CD4-positive, alpha-beta memory T cell (primary cell): Measurements from ENCODE around the gene AHCYL1. TPM values are rescaled to one million over a fixed set of nuclear protein-coding genes. Genes with fewer than 3 reads are reported as not detected.
"Not testable (repeated sequence)": the region's sequence is repeated elsewhere in the genome, so short reads cannot be mapped to it uniquely, and the experiment has no call there.

Experiments
- CTCF ChIA-PET: fragments of 350-600 bp; sonication (Branson Sonifier 250); formaldehyde crosslinking; loops from one replicate; lab custom pipeline; 2021; ENCODE audit warnings: inconsistent platforms; ENCODE audit not compliant: partially characterized antibody; lab: Charles Lee
- POLR2A ChIA-PET: fragments of 350-600 bp; sonication (Branson Sonifier 250); formaldehyde crosslinking; loops from one replicate; lab custom pipeline; 2021; ENCODE audit not compliant: partially characterized antibody; lab: Charles Lee
- DNase-seq, 5 donors: peaks; one replicate each; pipeline versions ENCODE4 v3.0.0 to v3.0.0-alpha.2; 2020 to 2022; ENCODE audit warnings: mixed read lengths in 1 of 5
- H3K27ac ChIP-seq: one replicate; pipeline ENCODE4 v1.7.0; 2013; ENCODE audit warnings: low read depth, low read length
- H3K27me3 ChIP-seq: 2 replicates; pipeline ENCODE4 v1.7.0; 2013; ENCODE audit warnings: mild to moderate bottlenecking, low read length, moderate library complexity; ENCODE audit not compliant: insufficient read depth
- H3K36me3 ChIP-seq: 2 replicates; pipeline ENCODE4 v1.7.0; 2013; ENCODE audit warnings: mild to moderate bottlenecking, low read length, moderate library complexity; ENCODE audit not compliant: insufficient read depth
- H3K4me1 ChIP-seq: 2 replicates; pipeline ENCODE4 v1.7.0; 2013; ENCODE audit warnings: mild to moderate bottlenecking, low read length, moderate library complexity; ENCODE audit not compliant: insufficient read depth
- H3K4me3 ChIP-seq, 2 donors: one replicate each; pipeline ENCODE4 v1.7.0; 2013; ENCODE audit warnings: low read length in 2 of 2, mild to moderate bottlenecking in 1 of 2
- H3K9me3 ChIP-seq, 2 donors: one replicate each; pipeline ENCODE4 v1.7.0; 2013; ENCODE audit warnings: low read length in 2 of 2, control low read depth in 1 of 2; ENCODE audit not compliant: control insufficient read depth in 1 of 2
- H3K27ac Mint-ChIP-seq, 7 donors: one replicate each; pipeline ENCODE4 v1.8.0; 2020 to 2021; ENCODE audit warnings: mixed read lengths in 7 of 7, mild to moderate bottlenecking in 6 of 7, inconsistent platforms in 3 of 7, moderate library complexity in 3 of 7
- H3K27me3 Mint-ChIP-seq, 2 donors: one replicate each; pipeline ENCODE4 v1.8.0; 2020 to 2021; ENCODE audit warnings: mixed read lengths in 2 of 2
- H3K36me3 Mint-ChIP-seq, 2 donors: one replicate each; pipeline ENCODE4 v1.8.0; 2020 to 2021; ENCODE audit warnings: mixed read lengths in 2 of 2, inconsistent platforms in 1 of 2, mild to moderate bottlenecking in 1 of 2
- H3K4me1 Mint-ChIP-seq, 4 donors: one replicate each; pipeline ENCODE4 v1.8.0; 2020 to 2021; ENCODE audit warnings: mixed read lengths in 4 of 4, mild to moderate bottlenecking in 1 of 4
- H3K4me3 Mint-ChIP-seq, 8 donors: one replicate each; pipeline ENCODE4 v1.8.0; 2020 to 2021; ENCODE audit warnings: mixed read lengths in 8 of 8, mild to moderate bottlenecking in 7 of 8, moderate library complexity in 6 of 8, inconsistent platforms in 3 of 8
- H3K9me3 Mint-ChIP-seq, 8 donors: one replicate each; pipeline ENCODE4 v1.8.0; 2020 to 2021; ENCODE audit warnings: mixed read lengths in 8 of 8, mild to moderate bottlenecking in 5 of 8, inconsistent platforms in 3 of 8, moderate library complexity in 1 of 8
- intact Hi-C: fragments of 100-400 bp; cut with micrococcal nuclease; formaldehyde crosslinking; loops from one replicate; pipeline ENCODE4 v1.15.1; 2023
- polyA plus RNA-seq, 2 donors: library from polyadenylated mRNA; unstranded; fragments of 300-500 nt; fragmentation: Illumina TruSeq; gene quantifications; one replicate each; pipeline ENCODE4 v1.2.3, GENCODE V29; 2021
- total RNA-seq, 2 experiments: library from RNA; stranded (reverse); gene quantifications; one replicate each; pipeline ENCODE4 v1.2.3, GENCODE V29; 2021

Gene AHCYL1
- total and polyA plus RNA-seq, 4 experiments from 2014 or later = 41.7 to 54.9 (median 44.7) TPM

DNA sequence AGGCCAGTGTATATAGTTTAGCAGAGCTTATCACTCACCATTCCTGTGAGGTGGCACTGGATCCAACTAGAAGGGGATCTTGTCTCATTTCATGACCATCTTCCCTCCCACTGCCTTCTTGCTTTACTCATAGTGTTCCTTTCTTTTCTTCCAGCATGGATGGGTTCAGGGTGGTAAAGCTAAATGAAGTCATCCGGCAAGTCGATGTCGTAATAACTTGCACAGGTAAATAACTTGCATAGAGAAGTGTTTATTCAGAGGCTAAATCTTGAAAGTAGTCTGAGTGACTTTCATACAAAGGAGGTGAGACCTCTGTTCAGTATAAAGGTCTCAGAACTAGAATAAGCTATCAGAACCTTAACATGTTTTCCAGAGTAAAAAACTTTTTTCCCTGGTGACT, 33.2 kb downstream of the AHCYL1 start:
- intact Hi-C loops = no loop called here
- Mint-ChIP-seq H3K9me3 (no peaks in the 10 kb centered on the region), H3K4me3 (no peak overlapping the region), H3K27ac (no peak overlapping the region), H3K36me3 (peaks cover 58 to 88% of the 10 kb centered on the region in 2 donors), H3K27me3 (no peaks in the 10 kb centered on the region), H3K4me1 (no peaks in the 10 kb centered on the region)
- POLR2A ChIA-PET = no interaction called here
- CTCF ChIA-PET = interaction anchor here (0.7 to 3.8 kb wide), 2 partner anchors 11 to 37 kb away, joined by 3 to 21 read pairs; no protein-coding TSS in a partner anchor
- H3K27ac ChIP-seq = no peak overlapping the region
- H3K4me3 ChIP-seq = no peak overlapping the region
- H3K27me3 ChIP-seq = no peaks in the 10 kb centered on the region
- H3K4me1 ChIP-seq = no peaks in the 10 kb centered on the region
- H3K9me3 ChIP-seq = no peaks in the 10 kb centered on the region
- DNase-seq = no peak
- peaks cover 71% of the 10 kb centered on the region for H3K36me3 ChIP-seq

DNA sequence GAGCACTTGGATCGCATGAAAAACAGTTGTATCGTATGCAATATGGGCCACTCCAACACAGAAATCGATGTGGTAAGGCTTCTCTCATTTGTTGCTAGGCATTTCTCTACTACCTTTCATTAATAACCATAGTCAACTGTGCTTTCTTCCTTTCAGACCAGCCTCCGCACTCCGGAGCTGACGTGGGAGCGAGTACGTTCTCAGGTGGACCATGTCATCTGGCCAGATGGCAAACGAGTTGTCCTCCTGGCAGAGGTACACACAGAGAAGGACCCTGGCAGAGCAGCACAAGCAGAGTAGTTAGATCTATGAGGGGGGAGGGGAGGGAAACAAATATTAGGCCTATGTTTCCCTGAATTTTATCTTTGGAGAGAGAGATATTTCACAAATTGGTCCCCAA, 33.8 kb downstream of the AHCYL1 start:
- Histone ChIP-seq H3K36me3 (peaks cover 69% of the 10 kb centered on the region), H3K4me3 (no peak overlapping the region), H3K27ac (no peak overlapping the region), H3K9me3 (no peaks in the 10 kb centered on the region), H3K27me3 (no peaks in the 10 kb centered on the region), H3K4me1 (no peaks in the 10 kb centered on the region)
- H3K9me3 Mint-ChIP-seq = no peaks in the 10 kb centered on the region
- DNase-seq = no peak
- H3K4me1 Mint-ChIP-seq = no peaks in the 10 kb centered on the region
- no peak overlapping the region for H3K4me3 Mint-ChIP-seq
- no peak overlapping the region for H3K27ac Mint-ChIP-seq
- POLR2A ChIA-PET = no interaction called here
- intact Hi-C loops = no loop called here
- no peaks in the 10 kb centered on the region for H3K27me3 Mint-ChIP-seq
- H3K36me3 Mint-ChIP-seq = peaks cover 58 to 91% of the 10 kb centered on the region in 2 donors
- CTCF ChIA-PET = interaction anchor here (2.9 kb wide), 1 partner anchor 11 kb away, joined by 27 read pairs; no protein-coding TSS in a partner anchor

DNA sequence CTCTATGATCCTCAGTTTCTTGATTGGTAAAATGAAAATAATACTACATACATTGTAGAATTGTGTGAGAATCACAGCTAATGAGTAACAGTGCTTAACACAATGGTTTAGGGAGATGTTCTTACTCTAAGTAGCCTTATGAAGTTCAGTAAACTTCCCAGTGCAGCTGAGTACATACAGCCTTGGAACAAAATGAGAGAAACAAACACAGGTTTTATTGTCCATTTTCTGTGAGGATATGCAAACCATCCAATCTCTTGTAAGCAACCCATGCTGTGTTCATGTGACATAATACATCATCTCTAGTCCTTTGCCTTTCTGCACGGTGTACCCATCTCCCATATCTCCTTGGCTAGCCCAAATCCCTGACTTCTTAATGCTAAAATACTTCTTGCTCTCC, 35.2 kb downstream of the AHCYL1 start:
- H3K27ac ChIP-seq = no peak overlapping the region
- no peak for DNase-seq
- ChIA-PET POLR2A (no interaction called here), CTCF (interaction anchor here (0.9 to 2.9 kb wide), 7 partner anchors 9 to 380 kb away, joined by 3 to 27 read pairs (median 4); partner anchors contain the start of genes AHCYL1 and STRIP1)
- Mint-ChIP-seq H3K4me1 (no peaks in the 10 kb centered on the region), H3K36me3 (peaks cover 64 to 86% of the 10 kb centered on the region in 2 donors), H3K4me3 (no peak overlapping the region), H3K27me3 (no peaks in the 10 kb centered on the region), H3K9me3 (no peaks in the 10 kb centered on the region), H3K27ac (peak overlapping the region in 2 of 7 donors; percentile 11 to 61)
- no peak overlapping the region for H3K4me3 ChIP-seq
- H3K36me3 ChIP-seq = peaks cover 66% of the 10 kb centered on the region
- no peaks in the 10 kb centered on the region for H3K9me3 ChIP-seq
- no peaks in the 10 kb centered on the region for H3K4me1 ChIP-seq
- intact Hi-C loops = no loop called here
- no peaks in the 10 kb centered on the region for H3K27me3 ChIP-seq

DNA sequence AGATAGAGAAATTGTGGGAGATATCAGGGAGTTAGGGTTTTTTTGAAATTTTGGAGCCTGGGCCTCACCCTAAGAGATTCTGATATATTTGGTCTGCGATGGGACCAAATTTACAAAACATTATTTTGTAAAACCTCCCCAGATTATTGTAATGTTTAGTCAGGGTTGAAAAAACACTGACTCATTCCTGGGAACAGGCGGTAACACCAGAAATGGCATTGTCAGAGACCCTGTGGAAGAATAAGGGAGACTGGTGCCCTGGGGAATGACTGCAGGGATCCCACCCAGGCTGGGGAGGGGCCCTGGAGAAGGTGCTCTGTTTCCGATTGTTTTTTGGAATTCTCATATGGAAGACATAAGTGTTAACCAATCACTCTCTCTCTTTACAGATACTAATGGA, 36.7 kb downstream of the AHCYL1 start:
- no peaks in the 10 kb centered on the region for H3K9me3 Mint-ChIP-seq
- ChIA-PET POLR2A (no interaction called here), CTCF (interaction anchor here (1.5 kb wide), 1 partner anchor 13 kb away, joined by 3 read pairs; the partner anchor contains the start of gene STRIP1)
- Histone ChIP-seq H3K4me3 (no peak overlapping the region), H3K4me1 (no peaks in the 10 kb centered on the region), H3K9me3 (no peaks in the 10 kb centered on the region), H3K36me3 (peaks cover 55% of the 10 kb centered on the region), H3K27ac (no peak overlapping the region), H3K27me3 (no peaks in the 10 kb centered on the region)
- DNase-seq = no peak
- no peak overlapping the region for H3K27ac Mint-ChIP-seq
- peaks cover 50 to 75% of the 10 kb centered on the region in 2 donors for H3K36me3 Mint-ChIP-seq
- intact Hi-C loops = no loop called here
- H3K4me3 Mint-ChIP-seq = no peak overlapping the region
- no peaks in the 10 kb centered on the region for H3K27me3 Mint-ChIP-seq
- no peaks in the 10 kb centered on the region for H3K4me1 Mint-ChIP-seq

DNA sequence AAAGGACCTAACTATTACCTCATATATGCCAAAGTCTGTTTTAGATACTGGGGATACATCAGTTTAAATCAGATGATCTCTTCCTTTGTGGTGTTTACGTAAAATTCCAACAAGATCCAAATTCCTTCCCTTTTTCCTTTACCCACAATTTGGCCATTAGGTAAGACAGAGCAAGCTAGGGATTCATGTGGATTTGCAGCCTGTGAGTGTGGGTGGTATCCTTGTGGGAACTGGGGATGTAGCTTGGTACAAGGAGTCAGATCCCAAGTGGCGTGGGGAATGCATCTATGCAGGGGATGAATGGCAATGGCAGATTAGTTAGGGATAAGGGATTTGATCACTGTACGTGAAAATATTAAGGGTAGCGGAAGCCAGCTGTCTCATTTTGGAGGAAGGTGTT, 40.0 kb downstream of the AHCYL1 start:
- Histone ChIP-seq H3K27me3 (no peaks in the 10 kb centered on the region), H3K27ac (no peak overlapping the region), H3K4me3 (no peak overlapping the region), H3K9me3 (no peaks in the 10 kb centered on the region), H3K36me3 (peaks cover 22% of the 10 kb centered on the region), H3K4me1 (no peaks in the 10 kb centered on the region)
- POLR2A ChIA-PET = interaction anchor here (1.5 kb wide), 1 partner anchor 10 kb away, joined by 4 read pairs; the partner anchor contains the start of gene STRIP1
- Mint-ChIP-seq H3K9me3 (no peaks in the 10 kb centered on the region), H3K4me1 (peaks cover 1 to 2% (median 2%) of the 10 kb centered on the region in 4 donors), H3K27ac (no peak overlapping the region), H3K27me3 (no peaks in the 10 kb centered on the region), H3K4me3 (no peak overlapping the region), H3K36me3 (peaks cover 26 to 41% of the 10 kb centered on the region in 2 donors)
- DNase-seq = no peak
- intact Hi-C loops = no loop called here
- CTCF ChIA-PET = interaction anchor here (0.5 kb wide), 1 partner anchor 374 kb away, joined by 4 read pairs; no protein-coding TSS in a partner anchor

DNA sequence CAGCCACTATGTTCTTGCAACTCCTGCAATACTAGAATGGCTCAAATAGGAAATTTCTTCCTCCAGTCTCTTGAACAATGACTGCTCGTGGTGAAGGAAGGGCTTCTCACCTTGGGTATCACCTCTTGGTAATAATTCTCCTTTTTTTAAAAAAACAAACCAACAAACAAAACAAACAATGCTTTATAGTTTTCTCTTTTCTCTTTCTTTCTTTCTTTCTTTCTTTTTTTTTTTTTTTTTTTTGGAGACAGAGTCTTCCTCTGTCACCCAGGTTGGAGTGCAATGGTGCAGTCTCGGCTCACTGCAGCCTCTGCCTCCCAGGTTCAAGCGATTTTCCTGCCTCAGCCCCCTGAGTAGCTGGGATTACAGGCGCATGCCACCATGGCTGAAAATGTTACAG, 46.1 kb downstream of the AHCYL1 start:
- ChIA-PET POLR2A (interaction anchor here (0.8 to 2.5 kb wide), 2 partner anchors 46 to 229 kb away, joined by 3 to 7 read pairs; partner anchors contain the start of gene AHCYL1), CTCF (interaction anchor here (0.7 to 4.4 kb wide), 24 partner anchors 7 to 547 kb away, joined by 3 to 44 read pairs (median 4); partner anchors contain the start of genes AHCYL1, ATXN7L2, GSTM2 and GSTM4)
- H3K4me3 ChIP-seq = peak overlapping the region; percentile 3 to 12
- not testable (repeated sequence) for H3K36me3 ChIP-seq, H3K36me3 Mint-ChIP-seq, DNase-seq, H3K27me3 Mint-ChIP-seq, H3K9me3 Mint-ChIP-seq, H3K27me3 ChIP-seq, H3K9me3 ChIP-seq
- H3K4me1 Mint-ChIP-seq = peaks cover 27 to 55% (median 37%) of the 10 kb centered on the region in 4 donors
- intact Hi-C loops = loop anchor here (5.0 kb wide), 3 partner anchors 548 to 932 kb away; partner anchors contain the start of genes ATXN7L2, LRIF1 and PSMA5
- H3K4me3 Mint-ChIP-seq = peak overlapping the region; percentile 83 to 90 (median 89)
- H3K27ac Mint-ChIP-seq = peak overlapping the region; percentile 88 to 97 (median 96)
- peak overlapping the region; percentile 53 for H3K27ac ChIP-seq
- peaks cover 33% of the 10 kb centered on the region for H3K4me1 ChIP-seq

DNA sequence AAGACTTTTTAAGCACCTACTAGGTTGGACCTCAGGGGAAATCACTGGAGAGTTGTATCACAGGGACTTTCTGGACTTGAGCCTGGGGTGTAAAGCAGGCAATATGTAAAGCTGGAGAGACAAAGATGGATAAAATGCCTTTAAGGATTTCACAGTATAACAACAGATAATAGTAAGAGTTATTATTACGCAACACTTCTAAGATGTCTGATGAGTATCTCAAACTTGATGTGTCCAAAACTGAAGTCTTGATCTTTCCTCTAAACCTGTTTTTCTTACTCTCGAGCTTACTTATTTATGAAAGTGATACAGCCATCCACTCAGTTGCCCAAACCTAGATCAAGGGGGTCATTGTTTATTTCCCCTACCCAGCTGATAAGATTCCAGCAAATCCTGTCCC, 47.8 kb downstream of the AHCYL1 start:
- no peak overlapping the region for H3K27ac ChIP-seq
- no peak overlapping the region for H3K4me3 ChIP-seq
- H3K9me3 Mint-ChIP-seq = peaks cover 0 to 4% (median 0%) of the 10 kb centered on the region in 8 donors
- DNase-seq = no peak
- no peaks in the 10 kb centered on the region for H3K36me3 ChIP-seq
- no peaks in the 10 kb centered on the region for H3K27me3 Mint-ChIP-seq
- H3K4me1 ChIP-seq = peaks cover 44% of the 10 kb centered on the region
- peaks cover 0 to 16% of the 10 kb centered on the region in 2 donors for H3K36me3 Mint-ChIP-seq
- CTCF ChIA-PET = interaction anchor here (1.1 to 4.4 kb wide), 4 partner anchors 21 to 164 kb away, joined by 3 to 41 read pairs (median 15); partner anchors contain the start of gene AHCYL1
- POLR2A ChIA-PET = interaction anchor here (2.0 kb wide), 1 partner anchor 306 kb away, joined by 5 read pairs; the partner anchor contains the start of gene RBM15
- peak overlapping the region in 5 of 8 donors; percentile 5 to 47 (median 43) for H3K4me3 Mint-ChIP-seq
- intact Hi-C loops = loop anchor here (5.0 kb wide), 3 partner anchors 550 to 930 kb away; partner anchors contain the start of genes ATXN7L2, LRIF1 and PSMA5
- peaks cover 34 to 68% (median 49%) of the 10 kb centered on the region in 4 donors for H3K4me1 Mint-ChIP-seq
- H3K27me3 ChIP-seq = no peaks in the 10 kb centered on the region
- peak overlapping the region in 5 of 7 donors; percentile 2 to 83 (median 43) for H3K27ac Mint-ChIP-seq
- no peaks in the 10 kb centered on the region for H3K9me3 ChIP-seq
